GM12891 (cell line): ENCODE results near the gene IFT74.

Source experiments
- POLR2A ChIP-seq: IDR thresholded peaks from 2 replicates; pipeline ENCODE4 v1.6.1; 2011; ENCODE audit warnings: low read depth, low read length, control low read depth
- POLR2AphosphoS5 ChIP-seq: IDR thresholded peaks from 2 replicates; pipeline ENCODE4 v1.6.1; 2011; ENCODE audit warnings: low read depth, low read length, control low read depth
- SPI1 ChIP-seq: IDR thresholded peaks from 2 replicates; pipeline ENCODE4 v1.6.1; 2011; ENCODE audit warnings: low read depth, low read length, control low read depth
- TAF1 ChIP-seq: IDR thresholded peaks from 2 replicates; pipeline ENCODE4 v1.6.1; 2011; ENCODE audit warnings: low read depth, low read length, control low read depth

DNA sequence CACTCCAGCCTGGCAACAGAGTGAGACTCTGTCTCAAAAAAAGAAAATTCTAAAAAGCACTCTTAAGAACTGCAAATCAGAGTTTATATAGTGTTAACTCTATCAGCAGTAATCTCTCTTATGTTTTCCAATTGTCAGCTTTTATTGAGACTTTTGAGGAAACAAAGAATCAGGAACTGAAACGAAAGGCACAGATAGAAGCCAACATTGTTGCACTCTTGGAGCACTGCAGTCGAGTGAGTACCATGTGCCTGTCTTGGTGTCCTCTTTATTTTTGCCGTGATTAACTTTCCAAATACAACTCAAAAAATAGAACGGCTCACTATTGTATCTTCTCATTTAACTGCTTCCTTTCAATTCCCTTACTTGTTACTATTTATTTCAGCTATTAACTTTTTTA is 90.9 kb downstream of the IFT74 start:
- TF ChIP-seq POLR2A: no peak
- no peak for TF ChIP-seq TAF1
- TF ChIP-seq SPI1: peak; percentile 16; the same call in 1 of the 2 replicates
- no peak for TF ChIP-seq POLR2AphosphoS5
